ENCODE measurements around the gene BCOR.

DNA sequence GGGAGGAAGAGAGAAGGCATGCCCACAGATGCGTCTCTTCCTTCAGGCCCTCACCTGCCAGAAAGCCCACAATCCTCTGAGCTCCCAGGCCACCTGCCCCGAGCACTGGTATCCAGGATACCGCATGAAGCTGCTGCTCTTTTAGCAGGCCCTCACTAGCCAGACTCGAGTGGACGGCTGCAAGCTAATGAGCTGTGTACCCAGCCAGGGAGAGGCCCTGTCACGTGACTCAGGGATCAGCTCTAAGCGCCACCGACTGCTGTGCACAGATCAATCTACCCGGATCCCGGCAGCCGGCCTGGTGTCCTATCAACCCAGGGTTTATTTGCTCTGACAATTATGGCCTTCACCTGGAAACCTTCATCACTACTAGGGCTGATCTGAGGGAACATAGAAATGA lies 39.0 kb downstream of the BCOR start:
- TF ChIP-seq, protein P1, sequence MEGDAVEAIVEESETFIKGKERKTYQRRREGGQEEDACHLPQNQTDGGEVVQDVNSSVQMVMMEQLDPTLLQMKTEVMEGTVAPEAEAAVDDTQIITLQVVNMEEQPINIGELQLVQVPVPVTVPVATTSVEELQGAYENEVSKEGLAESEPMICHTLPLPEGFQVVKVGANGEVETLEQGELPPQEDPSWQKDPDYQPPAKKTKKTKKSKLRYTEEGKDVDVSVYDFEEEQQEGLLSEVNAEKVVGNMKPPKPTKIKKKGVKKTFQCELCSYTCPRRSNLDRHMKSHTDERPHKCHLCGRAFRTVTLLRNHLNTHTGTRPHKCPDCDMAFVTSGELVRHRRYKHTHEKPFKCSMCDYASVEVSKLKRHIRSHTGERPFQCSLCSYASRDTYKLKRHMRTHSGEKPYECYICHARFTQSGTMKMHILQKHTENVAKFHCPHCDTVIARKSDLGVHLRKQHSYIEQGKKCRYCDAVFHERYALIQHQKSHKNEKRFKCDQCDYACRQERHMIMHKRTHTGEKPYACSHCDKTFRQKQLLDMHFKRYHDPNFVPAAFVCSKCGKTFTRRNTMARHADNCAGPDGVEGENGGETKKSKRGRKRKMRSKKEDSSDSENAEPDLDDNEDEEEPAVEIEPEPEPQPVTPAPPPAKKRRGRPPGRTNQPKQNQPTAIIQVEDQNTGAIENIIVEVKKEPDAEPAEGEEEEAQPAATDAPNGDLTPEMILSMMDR (IDR thresholded peaks at IDR 0.05; ENCODE audit: insufficient read depth, low read length, poor library complexity, severe bottlenecking): no peak
- no peak for TF ChIP-seq EZH2phosphoT487 (conservative IDR thresholded peaks at IDR 0.05; ENCODE audit: low read length)
